Fibroblast of mammary gland (primary cell): ENCODE results near the gene TSPAN14.

Experiments
- DNase-seq: peaks from one replicate; pipeline ENCODE4 v3.0.0-alpha.2; 2010; ENCODE audit warnings: low read depth
- H3K4me3 ChIP-seq: 2 replicates; pipeline ENCODE4 v1.5.1; 2011; ENCODE audit warnings: low read depth, mild to moderate bottlenecking, low read length, moderate library complexity; ENCODE audit not compliant: control insufficient read depth
- TF ChIP-seq, protein P1 (sequence below): conservative IDR thresholded peaks from 2 replicates; pipeline ENCODE4 v1.5.1; 2011; ENCODE audit warnings: low read depth, low read length, inconsistent platforms; ENCODE audit not compliant: control insufficient read depth, insufficient read depth

The TSPAN14 gene

DNA sequence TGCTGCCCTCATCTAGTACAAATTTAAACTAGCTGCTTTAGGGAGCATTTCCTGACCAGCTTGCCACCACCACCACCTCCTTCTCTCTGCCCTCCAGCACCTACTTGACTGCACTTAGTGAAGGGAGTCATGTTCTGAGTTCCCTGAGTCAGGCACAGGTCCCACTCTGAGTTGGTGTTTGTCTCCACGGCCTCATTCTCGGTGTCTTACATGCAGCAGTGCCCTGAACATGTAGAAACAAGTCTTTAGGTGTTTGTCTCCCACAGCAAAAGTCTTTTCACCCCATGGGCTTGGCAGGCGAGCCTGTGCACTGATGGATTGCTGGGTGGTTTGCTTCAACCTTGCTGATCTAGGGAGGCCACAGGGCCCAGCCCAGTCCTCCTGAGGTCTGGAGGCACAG is 16.9 kb downstream of the TSPAN14 start:
- TF ChIP-seq, protein P1, sequence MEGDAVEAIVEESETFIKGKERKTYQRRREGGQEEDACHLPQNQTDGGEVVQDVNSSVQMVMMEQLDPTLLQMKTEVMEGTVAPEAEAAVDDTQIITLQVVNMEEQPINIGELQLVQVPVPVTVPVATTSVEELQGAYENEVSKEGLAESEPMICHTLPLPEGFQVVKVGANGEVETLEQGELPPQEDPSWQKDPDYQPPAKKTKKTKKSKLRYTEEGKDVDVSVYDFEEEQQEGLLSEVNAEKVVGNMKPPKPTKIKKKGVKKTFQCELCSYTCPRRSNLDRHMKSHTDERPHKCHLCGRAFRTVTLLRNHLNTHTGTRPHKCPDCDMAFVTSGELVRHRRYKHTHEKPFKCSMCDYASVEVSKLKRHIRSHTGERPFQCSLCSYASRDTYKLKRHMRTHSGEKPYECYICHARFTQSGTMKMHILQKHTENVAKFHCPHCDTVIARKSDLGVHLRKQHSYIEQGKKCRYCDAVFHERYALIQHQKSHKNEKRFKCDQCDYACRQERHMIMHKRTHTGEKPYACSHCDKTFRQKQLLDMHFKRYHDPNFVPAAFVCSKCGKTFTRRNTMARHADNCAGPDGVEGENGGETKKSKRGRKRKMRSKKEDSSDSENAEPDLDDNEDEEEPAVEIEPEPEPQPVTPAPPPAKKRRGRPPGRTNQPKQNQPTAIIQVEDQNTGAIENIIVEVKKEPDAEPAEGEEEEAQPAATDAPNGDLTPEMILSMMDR, result no peak
- no peak for DNase-seq
- H3K4me3 ChIP-seq, result no peak overlapping the region

DNA sequence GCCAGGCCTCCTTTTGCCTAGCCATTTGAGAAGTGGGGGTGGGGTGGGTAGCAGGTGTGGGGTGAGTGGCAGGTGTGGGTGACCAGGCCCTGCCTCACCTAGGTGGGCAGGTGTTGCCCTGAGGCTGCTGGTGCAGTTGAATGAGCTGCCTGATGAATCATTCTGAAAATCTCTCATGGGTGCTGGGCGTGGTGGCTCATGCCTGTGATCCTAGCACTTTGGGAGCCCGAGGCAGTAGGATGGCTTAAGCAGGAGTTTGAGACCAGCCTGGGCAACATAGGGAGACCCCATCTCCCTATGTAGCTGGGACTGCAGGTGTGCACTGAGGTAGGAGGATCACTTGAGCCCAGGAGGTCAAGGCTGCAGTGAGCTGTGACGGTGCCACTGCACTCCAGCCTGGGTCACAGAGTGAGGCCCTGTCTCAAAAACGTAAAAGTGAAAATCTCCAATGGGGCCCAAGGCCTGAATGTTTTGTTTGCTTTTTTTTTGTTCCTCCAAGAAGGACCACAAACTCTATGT is 17.7 kb downstream of the TSPAN14 start:
- no peak for DNase-seq
- no peak overlapping the region for H3K4me3 ChIP-seq
- TF ChIP-seq, protein P1, result no peak

GRCh38 chr10:80472234-80473095 is 18.4 kb downstream of the TSPAN14 start:
- no peak overlapping the region for H3K4me3 ChIP-seq
- TF ChIP-seq, protein P1, result no peak
- peak; percentile 97 for DNase-seq

GRCh38 chr10:80473096-80473657 is 19.1 kb downstream of the TSPAN14 start:
- H3K4me3 ChIP-seq, result no peak overlapping the region
- TF ChIP-seq, protein P1, result no peak
- DNase-seq, result no peak

GRCh38 chr10:80473692-80474596 is 19.8 kb downstream of the TSPAN14 start:
- no peak overlapping the region for H3K4me3 ChIP-seq
- TF ChIP-seq, protein P1, result no peak
- peak; percentile 62 for DNase-seq

GRCh38 chr10:80474597-80474910 is 20.4 kb downstream of the TSPAN14 start:
- no peak for DNase-seq
- TF ChIP-seq, protein P1, result no peak
- H3K4me3 ChIP-seq, result no peak overlapping the region
